C4-2B (cell line): ENCODE results near the gene TNC.

Source experiments
- H3K27ac ChIP-seq: fragments of 450-650 bp; 2 replicates; pipeline ENCODE4 v1.5.1; 2017
- CTCF ChIP-seq: fragments of 450-650 bp; conservative IDR thresholded peaks from 2 replicates; pipeline ENCODE4 v1.5.1; 2017; ENCODE audit warnings: mild to moderate bottlenecking
- ZFX ChIP-seq: fragments of 450-650 bp; IDR thresholded peaks from 2 replicates; pipeline ENCODE4 v1.6.1; 2017

TNC gene

GRCh38 chr9:115010874-115011273 is 107.1 kb downstream of the TNC start:
- H3K27ac ChIP-seq, result no peak overlapping the region
- no peak for TF ChIP-seq CTCF
- no peak for TF ChIP-seq ZFX

DNA sequence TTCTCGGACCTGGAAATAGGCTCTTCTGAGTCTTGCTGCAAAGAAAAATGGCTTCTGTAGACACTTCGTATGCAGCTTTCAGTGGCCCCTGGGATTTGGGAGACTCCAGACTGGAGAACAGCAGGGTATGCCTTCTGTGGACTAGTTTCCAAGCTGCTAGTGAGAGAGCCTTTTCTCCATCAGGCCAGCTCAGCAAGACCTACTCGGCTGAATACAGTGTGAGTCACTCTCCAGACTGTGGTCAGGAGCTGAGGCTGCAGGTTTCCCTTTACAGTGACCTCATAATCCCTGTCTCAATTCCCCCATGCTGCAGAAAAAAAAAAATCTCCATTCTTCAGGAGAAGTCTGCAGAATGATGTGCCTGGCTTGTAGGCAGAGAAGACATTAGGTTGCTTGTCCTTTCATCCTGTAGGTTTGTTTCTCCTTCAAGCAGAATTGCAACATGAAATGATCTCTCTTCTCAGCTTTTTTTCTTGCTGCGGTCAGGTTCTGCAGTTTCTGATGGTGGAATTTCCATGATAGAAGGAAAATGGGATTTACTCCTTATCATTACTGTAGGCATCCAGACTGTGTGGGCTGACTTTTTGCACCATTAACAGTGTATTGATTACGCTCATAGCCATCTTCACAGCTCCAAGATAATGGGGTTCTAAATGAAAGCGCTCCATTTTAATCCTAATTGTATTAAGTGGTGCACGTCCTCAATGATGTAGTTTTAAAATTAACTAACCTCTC is 109.3 kb downstream of the TNC start:
- H3K27ac ChIP-seq, result no peak overlapping the region
- TF ChIP-seq CTCF (no peak), ZFX (no peak)

GRCh38 chr9:115006660-115007059 is 111.3 kb downstream of the TNC start:
- no peak overlapping the region for H3K27ac ChIP-seq
- TF ChIP-seq CTCF, result no peak
- TF ChIP-seq ZFX, result no peak

- H3K27ac ChIP-seq, result no peak overlapping the region
- TF ChIP-seq CTCF, result no peak
- TF ChIP-seq ZFX, result no peak
These were observed 112.6 kb downstream of the TNC start for GRCh38 chr9:115005322-115005721.

DNA sequence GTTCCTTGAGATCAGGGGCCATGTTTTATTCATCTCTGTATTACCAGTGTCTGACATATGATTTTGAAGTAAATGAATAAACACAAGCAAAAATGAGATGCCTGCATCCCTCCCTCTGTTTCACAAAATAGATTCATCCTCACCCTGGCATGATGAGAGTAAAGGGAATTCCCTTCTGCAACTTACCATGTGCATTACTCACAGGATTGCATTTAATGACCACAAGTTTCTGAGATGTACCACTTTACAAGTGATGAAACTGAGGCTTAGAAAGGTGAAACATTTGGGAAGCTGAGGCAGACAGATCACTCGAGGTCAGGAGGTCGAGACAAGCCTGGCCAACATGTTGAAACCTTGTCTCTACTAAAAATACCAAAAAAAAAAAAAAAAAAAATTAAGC is 113.4 kb downstream of the TNC start:
- H3K27ac ChIP-seq, result no peak overlapping the region
- TF ChIP-seq CTCF, result no peak
- TF ChIP-seq ZFX, result no peak

DNA sequence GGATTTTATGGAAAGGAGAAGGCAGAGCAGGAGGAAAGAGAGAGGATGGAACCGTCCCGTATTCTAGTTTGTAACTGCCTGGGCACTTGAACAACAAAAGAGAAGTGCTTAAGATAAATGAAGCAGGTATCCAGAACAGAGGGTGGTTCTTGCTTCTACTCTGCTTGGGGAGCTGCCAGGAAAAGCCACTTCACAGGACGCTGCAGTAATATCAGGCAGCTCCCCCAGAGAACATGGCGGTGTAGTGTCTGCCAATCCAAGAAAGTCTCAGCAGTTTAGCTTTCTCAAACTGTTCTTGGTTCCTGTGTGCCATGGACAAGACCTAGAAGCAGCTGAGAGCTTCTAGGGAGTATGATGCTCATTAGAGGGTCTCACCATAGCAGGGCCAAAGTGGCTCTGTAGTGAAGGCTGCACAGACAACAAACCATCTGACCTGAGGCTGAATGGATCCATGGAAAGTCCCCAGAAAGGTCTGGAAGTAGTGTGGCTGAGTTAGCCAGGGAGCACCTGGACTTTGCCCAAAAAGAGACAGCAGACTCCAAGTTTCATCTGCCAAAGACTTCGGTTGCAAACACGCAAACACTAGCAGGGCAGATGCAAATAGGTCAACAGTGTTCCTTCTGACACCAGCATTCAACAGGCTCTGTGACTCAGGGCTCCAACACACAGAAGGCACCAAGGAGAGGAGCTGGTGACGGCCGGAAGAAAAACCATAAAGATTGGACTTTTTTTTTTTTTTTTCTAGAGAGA is 115.4 kb downstream of the TNC start:
- H3K27ac ChIP-seq, result peak overlapping the region; percentile 10; the same call in 1 of the 2 replicates
- TF ChIP-seq CTCF (no peak), ZFX (no peak)

GRCh38 chr9:115000217-115000639 is 117.7 kb downstream of the TNC start:
- no peak overlapping the region for H3K27ac ChIP-seq
- TF ChIP-seq CTCF (no peak), ZFX (no peak)
